GM10266 (cell line): ENCODE data around the gene AVP.
"Not testable (repeated sequence)": the region's sequence is repeated elsewhere in the genome, so short reads cannot be mapped to it uniquely, and the experiment has no call there.

Experiments
- DNase-seq: peaks from one replicate; pipeline ENCODE4 v3.0.0; 2012; ENCODE audit errors: extremely low spot score
- CTCF ChIP-seq: IDR thresholded peaks from 2 replicates; pipeline ENCODE4 v1.5.1; 2012; ENCODE audit warnings: mild to moderate bottlenecking, low read depth; ENCODE audit not compliant: control insufficient read depth, insufficient read depth; ENCODE audit errors: missing control alignments

AVP gene

GRCh38 chr20:3068075-3068474 is 16.4 kb downstream of the AVP start:
- no peak for DNase-seq
- no peak for TF ChIP-seq CTCF

GRCh38 chr20:3067139-3068014 is 17.1 kb downstream of the AVP start:
- TF ChIP-seq CTCF: no peak

GRCh38 chr20:3064119-3064518 is 20.4 kb downstream of the AVP start:
- DNase-seq: not testable (repeated sequence)

More at GRCh38 chr20:3067139-3068014, 17.1 kb downstream of the AVP start:
- DNase-seq: no peak

- no peak for TF ChIP-seq CTCF
- no peak for DNase-seq
Observed at GRCh38 chr20:3059489-3059888, 25.0 kb downstream of the AVP start.

- DNase-seq: no peak
- no peak for TF ChIP-seq CTCF
Observed at GRCh38 chr20:3051385-3052019, 33.0 kb downstream of the AVP start.

GRCh38 chr20:3047486-3048419 is 36.8 kb downstream of the AVP start:
- no peak for TF ChIP-seq CTCF
- no peak for DNase-seq

GRCh38 chr20:3046677-3047462 is 37.7 kb downstream of the AVP start:
- no peak for DNase-seq
- TF ChIP-seq CTCF: no peak
